ENCODE measurements around the gene KCTD20. TPM values are rescaled to one million over a fixed set of nuclear protein-coding genes. Genes with fewer than 3 reads are reported as not detected.
A peak's percentile ranks its signal among the peaks of the same experiment; 100 is the strongest.
"Not testable (repeated sequence)": the region's sequence is repeated elsewhere in the genome, so short reads cannot be mapped to it uniquely, and the experiment has no call there.

Gene KCTD20
- total and polyA plus RNA-seq, 2 experiments from 2014 or later: 22.0 to 25.5 TPM

DNA sequence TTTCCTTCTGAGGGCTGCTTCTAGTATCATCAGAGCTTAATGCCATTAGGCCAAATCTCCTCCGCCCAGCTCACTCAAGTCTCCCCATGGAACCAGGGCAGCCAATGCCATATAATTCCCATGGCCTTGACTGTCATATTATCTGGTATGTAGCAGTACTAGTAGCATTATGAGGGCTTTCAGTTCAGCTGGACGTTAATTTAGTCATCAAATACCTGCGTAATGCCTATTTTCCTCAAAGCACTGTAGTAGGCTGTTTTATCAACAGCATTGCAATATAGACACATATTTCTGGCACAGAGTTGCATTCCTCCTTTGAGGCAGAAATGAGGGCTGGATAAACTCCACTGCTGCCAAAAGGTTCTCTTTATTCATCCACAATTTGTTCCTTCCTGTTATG, 1.7 kb downstream of the KCTD20 start:
- no peaks in the 10 kb centered on the region for H3K27me3 ChIP-seq
- DNase-seq (ENCODE audit: low read depth in 1 of 2, low spot score in 1 of 2): peak in 1 of 2 donors; percentile 97

DNA sequence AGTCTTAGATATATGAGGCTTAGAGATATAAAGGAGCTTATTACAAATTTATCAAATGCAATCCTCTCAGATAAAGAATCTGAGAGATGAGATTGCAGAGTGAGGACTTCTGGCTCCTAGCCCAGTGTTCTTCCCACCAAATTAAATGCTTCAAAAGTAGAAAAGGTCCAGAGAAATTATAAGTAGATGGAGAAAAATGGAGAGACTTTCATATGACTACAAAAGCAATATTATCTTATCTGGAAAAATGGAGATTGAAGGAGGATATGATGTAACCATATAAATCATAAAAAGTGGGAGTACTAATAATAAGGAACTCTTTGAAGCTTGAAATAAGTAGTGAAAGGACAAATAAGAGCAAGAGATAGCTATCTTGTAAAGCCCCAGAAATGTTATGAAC, 2.8 kb downstream of the KCTD20 start:
- DNase-seq (ENCODE audit: low read depth in 1 of 2, low spot score in 1 of 2): peak in 1 of 2 donors; percentile 8
- H3K36me3 ChIP-seq: no peaks in the 10 kb centered on the region
- no peak overlapping the region for H3K4me3 ChIP-seq
- H3K27ac ChIP-seq: no peak overlapping the region
- no peaks in the 10 kb centered on the region for H3K27me3 ChIP-seq
- TF ChIP-seq, protein P1, sequence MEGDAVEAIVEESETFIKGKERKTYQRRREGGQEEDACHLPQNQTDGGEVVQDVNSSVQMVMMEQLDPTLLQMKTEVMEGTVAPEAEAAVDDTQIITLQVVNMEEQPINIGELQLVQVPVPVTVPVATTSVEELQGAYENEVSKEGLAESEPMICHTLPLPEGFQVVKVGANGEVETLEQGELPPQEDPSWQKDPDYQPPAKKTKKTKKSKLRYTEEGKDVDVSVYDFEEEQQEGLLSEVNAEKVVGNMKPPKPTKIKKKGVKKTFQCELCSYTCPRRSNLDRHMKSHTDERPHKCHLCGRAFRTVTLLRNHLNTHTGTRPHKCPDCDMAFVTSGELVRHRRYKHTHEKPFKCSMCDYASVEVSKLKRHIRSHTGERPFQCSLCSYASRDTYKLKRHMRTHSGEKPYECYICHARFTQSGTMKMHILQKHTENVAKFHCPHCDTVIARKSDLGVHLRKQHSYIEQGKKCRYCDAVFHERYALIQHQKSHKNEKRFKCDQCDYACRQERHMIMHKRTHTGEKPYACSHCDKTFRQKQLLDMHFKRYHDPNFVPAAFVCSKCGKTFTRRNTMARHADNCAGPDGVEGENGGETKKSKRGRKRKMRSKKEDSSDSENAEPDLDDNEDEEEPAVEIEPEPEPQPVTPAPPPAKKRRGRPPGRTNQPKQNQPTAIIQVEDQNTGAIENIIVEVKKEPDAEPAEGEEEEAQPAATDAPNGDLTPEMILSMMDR (IDR thresholded peaks at IDR 0.05; ENCODE audit: low read depth, low read length): no peak
- no peaks in the 10 kb centered on the region for H3K9me3 ChIP-seq (ENCODE audit: low read depth)
- H3K4me1 ChIP-seq (ENCODE audit: low read depth): peaks cover 18% of the 10 kb centered on the region

More for the DNA sequence above, 1.7 kb downstream of the KCTD20 start:
- TF ChIP-seq, protein P1 (IDR thresholded peaks at IDR 0.05; ENCODE audit: low read depth, low read length): no peak
- Histone ChIP-seq H3K27ac (peak overlapping the region; percentile 98), H3K36me3 (no peaks in the 10 kb centered on the region), H3K9me3 (ENCODE audit: low read depth) (no peaks in the 10 kb centered on the region), H3K4me1 (ENCODE audit: low read depth) (peaks cover 18% of the 10 kb centered on the region), H3K4me3 (peak overlapping the region; percentile 99)

DNA sequence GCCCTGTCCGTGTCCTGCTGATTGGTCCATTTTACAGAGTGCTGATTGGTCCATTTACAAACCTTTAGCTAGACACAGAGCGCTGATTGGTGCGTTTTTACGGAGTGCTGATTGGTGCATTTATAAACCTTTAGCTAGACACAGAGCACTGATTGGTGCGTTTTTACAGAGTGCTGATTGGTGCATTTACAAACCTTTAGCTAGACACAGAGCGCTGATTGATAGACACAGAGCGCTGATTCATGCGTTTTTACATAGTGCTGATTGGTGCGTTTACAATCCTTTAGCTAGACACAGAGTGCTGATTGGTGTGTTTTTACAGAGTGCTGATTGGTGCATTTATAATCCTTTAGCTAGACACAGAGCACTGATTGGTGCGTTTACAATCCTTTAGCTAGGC, 6.4 kb downstream of the KCTD20 start:
- DNase-seq (ENCODE audit: low read depth in 1 of 2, low spot score in 1 of 2); H3K9me3 ChIP-seq (ENCODE audit: low read depth); H3K4me1 ChIP-seq (ENCODE audit: low read depth); H3K27me3 ChIP-seq; H3K36me3 ChIP-seq; H3K4me3 ChIP-seq; H3K27ac ChIP-seq: not testable (repeated sequence)

DNA sequence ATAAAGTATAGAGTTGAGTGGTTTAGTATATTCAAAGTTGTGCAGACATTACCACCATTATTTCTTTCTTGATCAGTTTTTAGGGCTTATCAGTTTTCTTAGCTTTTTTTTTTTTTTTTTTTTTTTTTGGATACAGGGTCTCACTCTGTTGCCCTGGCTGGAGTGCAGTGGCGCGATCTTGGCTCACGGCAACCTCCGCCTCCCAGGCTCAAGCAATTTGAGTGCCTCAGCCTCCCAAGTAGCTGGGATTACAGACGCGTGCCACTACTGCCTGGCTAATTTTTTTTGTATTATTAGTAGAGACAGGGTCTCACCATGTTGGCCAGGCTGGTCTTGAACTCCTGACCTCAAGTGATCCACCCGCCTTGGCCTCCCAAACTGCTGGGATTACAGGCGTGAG, 10.1 kb downstream of the KCTD20 start:
- not testable (repeated sequence) for DNase-seq (ENCODE audit: low read depth in 1 of 2, low spot score in 1 of 2); H3K9me3 ChIP-seq (ENCODE audit: low read depth); H3K36me3 ChIP-seq; H3K27ac ChIP-seq; H3K4me3 ChIP-seq; H3K27me3 ChIP-seq; H3K4me1 ChIP-seq (ENCODE audit: low read depth)

DNA sequence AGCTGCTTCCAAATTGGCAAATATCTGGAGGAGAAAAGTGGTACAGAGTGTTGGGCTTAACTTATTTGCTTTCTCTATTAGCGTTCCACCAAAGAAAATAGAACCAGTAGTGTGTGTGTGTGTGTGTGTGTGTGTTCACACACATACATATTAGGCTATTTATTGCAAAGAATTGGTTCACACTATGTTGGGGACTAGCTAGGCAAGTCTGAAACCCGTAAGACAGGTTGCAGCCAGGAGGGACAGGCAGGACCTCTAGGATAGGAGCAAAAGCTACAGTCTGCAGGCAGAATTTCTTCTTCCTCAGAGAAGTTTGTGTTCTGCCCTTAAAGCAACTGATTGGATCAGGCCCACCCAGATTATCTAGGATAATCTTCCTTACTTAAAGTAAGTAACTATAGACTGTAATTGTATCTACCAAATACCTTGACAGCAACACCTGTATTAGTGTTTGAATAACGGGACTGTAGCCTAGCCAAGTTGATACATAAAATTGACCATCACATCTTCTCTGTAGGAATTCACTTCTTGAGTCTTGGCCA, 12.8 kb downstream of the KCTD20 start:
- Histone ChIP-seq H3K4me1 (ENCODE audit: low read depth) (peaks cover 9% of the 10 kb centered on the region), H3K9me3 (ENCODE audit: low read depth) (no peaks in the 10 kb centered on the region), H3K36me3 (peaks cover 5% of the 10 kb centered on the region), H3K4me3 (no peak overlapping the region), H3K27me3 (no peaks in the 10 kb centered on the region), H3K27ac (peak overlapping the region; percentile 13)
- TF ChIP-seq, protein P1 (IDR thresholded peaks at IDR 0.05; ENCODE audit: low read depth, low read length): no peak
- DNase-seq (ENCODE audit: low read depth in 1 of 2, low spot score in 1 of 2): no peak

DNA sequence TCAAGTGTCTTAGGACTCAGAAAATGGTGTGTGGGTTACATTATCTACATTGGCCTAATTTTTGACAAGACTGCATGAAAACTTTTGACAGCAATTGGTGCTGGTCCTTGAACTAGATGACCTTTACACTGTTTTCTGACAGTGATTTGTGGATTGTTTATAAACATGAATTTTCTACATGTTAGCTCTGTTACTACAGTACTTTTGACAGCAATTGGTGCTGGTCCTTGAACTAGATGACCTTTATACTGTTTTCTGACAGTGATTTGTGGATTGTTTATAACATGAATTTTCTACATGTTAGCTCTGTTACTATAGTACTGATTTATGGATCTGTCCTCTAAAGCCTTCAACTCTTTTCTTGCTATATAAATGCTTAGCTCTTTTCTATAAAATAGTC, 16.7 kb downstream of the KCTD20 start:
- TF ChIP-seq, protein P1 (IDR thresholded peaks at IDR 0.05; ENCODE audit: low read depth, low read length): no peak
- peak overlapping the region; percentile 36 for H3K27ac ChIP-seq

DNA sequence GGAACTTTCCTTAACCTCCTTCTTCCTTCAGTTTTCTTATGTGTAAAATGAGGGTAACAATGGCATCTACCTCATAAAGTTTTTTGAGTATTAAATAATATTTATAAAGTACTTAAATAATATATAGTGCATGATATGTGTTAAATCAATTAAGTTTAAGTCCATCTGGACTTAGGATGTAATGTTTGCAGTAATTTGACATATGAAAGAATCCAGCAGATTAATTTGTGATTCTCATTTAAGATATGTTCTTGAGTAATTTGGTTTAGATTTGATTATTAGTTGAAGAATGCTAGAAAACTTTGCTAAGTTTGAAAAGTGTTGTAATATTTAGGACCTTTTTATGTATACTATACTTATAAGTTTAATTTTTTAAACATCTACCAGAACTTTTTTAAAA, 18.1 kb downstream of the KCTD20 start:
- Histone ChIP-seq H3K9me3 (ENCODE audit: low read depth) (no peaks in the 10 kb centered on the region), H3K27me3 (no peaks in the 10 kb centered on the region), H3K4me1 (ENCODE audit: low read depth) (peaks cover 24% of the 10 kb centered on the region), H3K27ac (no peak overlapping the region), H3K4me3 (no peak overlapping the region), H3K36me3 (no peaks in the 10 kb centered on the region)
- no peak for DNase-seq (ENCODE audit: low read depth in 1 of 2, low spot score in 1 of 2)
- TF ChIP-seq, protein P1 (IDR thresholded peaks at IDR 0.05; ENCODE audit: low read depth, low read length): no peak

More for the DNA sequence above, 16.7 kb downstream of the KCTD20 start:
- Histone ChIP-seq H3K9me3 (ENCODE audit: low read depth) (no peaks in the 10 kb centered on the region), H3K4me1 (ENCODE audit: low read depth) (peaks cover 24% of the 10 kb centered on the region), H3K36me3 (no peaks in the 10 kb centered on the region), H3K27me3 (no peaks in the 10 kb centered on the region), H3K4me3 (no peak overlapping the region)
- DNase-seq (ENCODE audit: low read depth in 1 of 2, low spot score in 1 of 2): no peak

Data from cardiac muscle cell (in vitro differentiated cells and primary cell).